ENCODE measurements around the gene CLSTN1. TPM values are rescaled to one million over a fixed set of nuclear protein-coding genes. Genes with fewer than 3 reads are reported as not detected.

Gene CLSTN1
- total RNA-seq, 1 experiment from 2014 or later = 119 TPM

- TF ChIP-seq MYBL2 (CRISPR knock-in tag; IDR thresholded peaks at IDR 0.05) = no peak
- no peak for TF ChIP-seq ZNF671 (CRISPR knock-in tag; IDR thresholded peaks at IDR 0.05)
- TF ChIP-seq ZNF423 (CRISPR knock-in tag; IDR thresholded peaks at IDR 0.05) = 0 out of 2 replicates have a peak, but pooled peaks have one; percentile 27
- TF ChIP-seq AR (CRISPR knock-in tag; IDR thresholded peaks at IDR 0.05) = no peak
Measured at GRCh38 chr1:9825093-9826074, 1.6 kb upstream of the CLSTN1 start (continued).

- POLR2A ChIA-PET = interaction anchor here (1.0 kb wide), 1 partner anchor 40 kb away, joined by 3 read pairs; no protein-coding TSS in a partner anchor
- no peak for ATAC-seq
- Mint-ChIP-seq H3K27me3 (ENCODE audit: low read depth) (peaks cover 35% of the 10 kb centered on the region), H3K4me3 (peak overlapping the region; percentile 71), H3K36me3 (no peaks in the 10 kb centered on the region), H3K4me1 (peaks cover 49% of the 10 kb centered on the region), H3K27ac (no peak overlapping the region), H3K9me3 (no peaks in the 10 kb centered on the region)
- no peak for DNase-seq (ENCODE audit: low spot score)
- TF ChIP-seq IRF1 (CRISPR knock-in tag; IDR thresholded peaks at IDR 0.05) = no peak
- TF ChIP-seq SP1 (CRISPR knock-in tag; conservative IDR thresholded peaks at IDR 0.05) = no peak
- TF ChIP-seq ZNF121 (CRISPR knock-in tag; IDR thresholded peaks at IDR 0.05) = no peak
- no peak for TF ChIP-seq ZNF317 (CRISPR knock-in tag; IDR thresholded peaks at IDR 0.05; ENCODE audit: borderline replicate concordance, low read depth)
- TF ChIP-seq USF1 (CRISPR knock-in tag; IDR thresholded peaks at IDR 0.05) = no peak
- no peak for TF ChIP-seq RORB (CRISPR knock-in tag; IDR thresholded peaks at IDR 0.05)
- no peak for TF ChIP-seq CBFB (CRISPR knock-in tag; IDR thresholded peaks at IDR 0.05; ENCODE audit: low read depth)
- TF ChIP-seq RELA (CRISPR knock-in tag; IDR thresholded peaks at IDR 0.05; ENCODE audit: borderline replicate concordance) = no peak
- no peak for TF ChIP-seq TEAD1 (CRISPR knock-in tag; IDR thresholded peaks at IDR 0.05)
- TF ChIP-seq NFYB (CRISPR knock-in tag; conservative IDR thresholded peaks at IDR 0.05; ENCODE audit: low read depth) = no peak
- no peak for TF ChIP-seq FOXP4 (CRISPR knock-in tag; IDR thresholded peaks at IDR 0.05)
- no peak for TF ChIP-seq ZNF423 (CRISPR knock-in tag; IDR thresholded peaks at IDR 0.05)
- no peak for TF ChIP-seq ATF3 (CRISPR knock-in tag; conservative IDR thresholded peaks at IDR 0.05)
- CTCF ChIA-PET = no interaction called here
Measured at GRCh38 chr1:9824702-9825089, 931 bp upstream of the CLSTN1 start.

- TF ChIP-seq FOXK1 (CRISPR knock-in tag; IDR thresholded peaks at IDR 0.05) (0 out of 2 replicates have a peak, but pooled peaks have one; percentile 48), TEAD1 (CRISPR knock-in tag; IDR thresholded peaks at IDR 0.05) (no peak; the same call in 1 of the 2 replicates), CREM (CRISPR knock-in tag; IDR thresholded peaks at IDR 0.05) (peak; percentile 24; the same call in 1 of the 2 replicates), E2F5 (CRISPR knock-in tag; IDR thresholded peaks at IDR 0.05) (peak; percentile 74; the same call in 1 of the 2 replicates)
- ATAC-seq = peak; percentile 7
- ChIA-PET POLR2A (no interaction called here), CTCF (interaction anchor here (0.6 kb wide), 2 partner anchors 39 to 121 kb away, joined by 3 read pairs; no protein-coding TSS in a partner anchor)
- DNase-seq (ENCODE audit: low spot score) = no peak
- H3K4me1 Mint-ChIP-seq = peaks cover 49% of the 10 kb centered on the region
- no peak overlapping the region for H3K27ac Mint-ChIP-seq
- no peaks in the 10 kb centered on the region for H3K36me3 Mint-ChIP-seq
- no peaks in the 10 kb centered on the region for H3K9me3 Mint-ChIP-seq
- peaks cover 35% of the 10 kb centered on the region for H3K27me3 Mint-ChIP-seq (ENCODE audit: low read depth)
- peak overlapping the region; percentile 31; the same call in 1 of the 2 replicates for H3K4me3 Mint-ChIP-seq
Measured at GRCh38 chr1:9823693-9823942, 147 bp downstream of the CLSTN1 start.
